NCI-H187 treated with DMSO at 0.1 percent for 48 hours (cell line): ENCODE measurements around the gene SLC8A2.

Experiments
- DNase-seq: peaks from one replicate; lab custom pipeline; 2025; lab: John Stamatoyannopoulos, UW

Gene SLC8A2

DNA sequence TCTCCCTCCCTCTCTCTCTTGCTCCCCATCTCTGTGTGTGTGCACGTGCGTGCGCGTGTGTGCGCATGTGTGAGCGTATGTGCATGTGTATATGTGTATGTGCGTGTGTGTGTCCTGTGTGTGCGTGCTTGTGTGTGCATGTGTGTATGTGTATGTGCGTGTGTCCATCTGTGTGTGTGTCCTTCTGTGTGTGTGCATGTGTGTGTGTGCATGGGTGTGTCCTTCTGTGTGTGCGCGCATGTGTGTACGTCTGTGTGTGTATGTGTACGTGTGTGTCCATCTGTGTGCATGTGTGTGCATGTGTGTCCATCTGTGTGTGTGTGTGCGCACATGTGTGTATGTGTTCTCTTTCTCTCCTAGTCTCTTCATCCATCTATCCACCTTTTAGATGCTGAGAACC, 12.2 kb downstream of the SLC8A2 start:
- no peak for DNase-seq

DNA sequence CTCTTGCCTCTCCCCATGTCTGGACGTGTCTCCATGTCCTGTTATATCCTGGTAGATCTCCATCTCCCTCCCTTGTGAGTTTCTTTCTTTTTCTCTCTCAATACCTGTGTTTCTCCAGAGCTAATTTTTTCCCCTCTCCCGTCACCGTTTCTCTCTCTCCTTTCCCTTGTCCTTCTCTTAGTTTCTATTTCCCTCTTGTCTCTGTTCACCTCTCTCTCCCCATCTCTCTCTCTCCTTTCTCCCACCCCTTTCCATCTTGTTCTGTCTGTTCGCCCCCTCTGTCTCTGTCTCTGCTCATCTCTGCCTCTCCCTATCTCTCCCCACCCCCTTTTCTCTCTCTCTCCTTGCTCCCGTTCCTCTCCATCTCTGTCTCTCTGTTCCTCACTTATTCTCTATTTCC, 13.0 kb downstream of the SLC8A2 start:
- no peak for DNase-seq

DNA sequence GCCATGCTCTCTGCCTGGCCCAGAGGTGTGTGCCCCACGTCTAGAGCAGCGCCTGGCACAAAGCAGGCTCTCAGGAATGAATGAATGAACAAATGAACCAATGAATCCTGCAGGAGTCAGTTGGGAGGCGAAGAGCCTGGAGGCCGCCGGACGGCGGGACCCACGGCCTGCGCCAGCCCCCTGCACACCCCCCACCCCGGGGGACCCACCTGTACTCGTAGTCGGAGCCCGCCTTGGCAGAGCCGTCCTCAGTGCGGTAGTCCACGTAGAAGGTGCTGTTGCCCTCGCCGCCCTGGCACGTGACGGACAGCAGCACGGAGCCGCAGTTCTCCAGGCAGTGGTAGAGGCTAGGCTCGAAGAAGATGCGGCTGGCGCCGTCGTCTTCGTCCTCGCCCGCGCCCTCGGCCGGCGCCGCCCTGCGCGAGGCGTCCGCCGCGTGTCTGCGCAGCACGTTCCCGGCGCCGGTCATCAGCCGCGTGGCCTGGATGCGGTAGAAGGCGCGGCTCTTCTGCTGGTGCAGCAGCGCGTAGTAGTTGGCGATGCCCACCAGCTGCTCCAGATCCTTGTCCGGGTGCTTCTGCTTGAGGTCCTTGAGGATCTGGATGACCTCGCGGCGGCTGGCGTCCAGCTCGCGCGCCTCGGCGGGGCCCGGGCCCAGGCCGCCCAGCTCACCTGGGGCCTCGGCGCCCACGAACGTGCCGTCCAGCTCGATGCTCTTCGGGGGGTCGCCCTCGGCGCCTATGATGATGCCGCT, 14.8 kb downstream of the SLC8A2 start:
- no peak for DNase-seq

GRCh38 chr19:47450478-47450877, 21.2 kb downstream of the SLC8A2 start:
- no peak for DNase-seq

- DNase-seq, result no peak
Observed at GRCh38 chr19:47448360-47448727, 23.3 kb downstream of the SLC8A2 start.

DNA sequence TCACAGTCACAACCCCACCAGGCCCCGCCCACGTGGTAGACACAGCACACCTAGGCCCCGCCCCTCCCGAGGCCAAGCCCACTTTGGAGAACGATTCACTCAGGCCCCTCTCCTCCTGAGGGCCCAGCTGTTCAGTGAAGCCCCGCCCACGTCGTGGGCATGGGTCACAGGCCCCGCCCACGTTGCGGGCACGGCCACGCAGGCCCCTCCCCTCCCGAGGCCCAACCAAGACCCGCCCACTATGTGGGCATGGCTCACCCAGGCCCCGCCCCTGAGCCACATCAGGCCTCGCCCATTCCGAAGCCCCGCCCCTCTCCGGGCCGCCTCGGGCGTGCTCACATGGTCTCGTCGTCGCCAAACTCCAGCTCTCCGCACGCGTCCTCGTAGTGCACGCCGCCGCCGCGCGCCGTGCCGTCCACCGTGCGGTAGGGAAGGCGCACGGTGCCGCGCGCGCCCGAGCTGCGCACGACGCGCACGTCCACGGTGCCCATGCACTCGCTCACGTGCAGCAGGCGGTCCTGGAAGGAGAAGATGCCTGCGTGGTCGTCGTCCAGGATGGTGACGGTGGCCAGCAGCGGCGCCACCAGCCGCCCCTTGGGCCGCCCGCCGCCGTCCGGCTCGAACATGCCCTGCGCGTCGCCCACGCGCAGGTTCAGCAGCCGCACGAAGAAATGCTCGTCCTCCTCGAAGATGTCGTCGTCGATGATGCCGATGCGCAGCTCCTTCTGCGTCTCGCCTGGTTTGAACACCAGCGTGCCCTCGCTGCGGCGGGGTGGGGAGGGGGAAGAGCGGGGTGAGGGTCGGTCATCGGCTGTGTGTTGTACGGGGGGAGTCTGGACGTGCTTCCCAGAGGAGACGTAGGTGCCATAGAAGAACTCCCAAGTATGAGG, 24.0 kb downstream of the SLC8A2 start:
- peak; percentile 84 for DNase-seq

- peak; percentile 87 for DNase-seq
Observed at GRCh38 chr19:47446534-47447469, 24.9 kb downstream of the SLC8A2 start.

- DNase-seq, result no peak
Observed at GRCh38 chr19:47445937-47446402, 25.7 kb downstream of the SLC8A2 start.

- no peak for DNase-seq
Observed at GRCh38 chr19:47445527-47445926, 26.2 kb downstream of the SLC8A2 start.

- no peak for DNase-seq
Observed at GRCh38 chr19:47444388-47444821, 27.3 kb downstream of the SLC8A2 start.

GRCh38 chr19:47443331-47443730, 28.4 kb downstream of the SLC8A2 start:
- no peak for DNase-seq

GRCh38 chr19:47438793-47439220, 32.9 kb downstream of the SLC8A2 start:
- DNase-seq, result no peak

DNA sequence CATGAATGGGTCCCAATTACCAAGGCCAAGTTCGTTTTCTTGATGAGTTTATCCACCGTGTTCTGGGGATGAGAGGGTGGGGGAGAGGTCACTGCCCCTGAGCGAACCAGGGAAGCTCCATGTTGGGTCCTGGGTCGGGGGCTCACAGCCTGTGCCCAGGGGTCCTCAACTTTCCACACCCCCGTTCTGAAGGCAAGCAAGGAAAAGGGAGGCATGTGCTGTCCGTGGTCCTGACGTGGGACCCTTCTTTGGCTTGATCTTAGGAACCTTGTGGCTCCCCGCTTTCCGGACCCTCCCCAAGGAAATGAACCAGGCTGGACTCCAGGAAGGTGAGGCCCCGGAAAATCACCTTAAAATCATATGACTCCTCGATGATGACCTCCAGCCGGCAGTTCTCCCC, 34.2 kb downstream of the SLC8A2 start:
- no peak for DNase-seq

GRCh38 chr19:47436712-47437401, 34.8 kb downstream of the SLC8A2 start:
- DNase-seq, result peak; percentile 20

DNA sequence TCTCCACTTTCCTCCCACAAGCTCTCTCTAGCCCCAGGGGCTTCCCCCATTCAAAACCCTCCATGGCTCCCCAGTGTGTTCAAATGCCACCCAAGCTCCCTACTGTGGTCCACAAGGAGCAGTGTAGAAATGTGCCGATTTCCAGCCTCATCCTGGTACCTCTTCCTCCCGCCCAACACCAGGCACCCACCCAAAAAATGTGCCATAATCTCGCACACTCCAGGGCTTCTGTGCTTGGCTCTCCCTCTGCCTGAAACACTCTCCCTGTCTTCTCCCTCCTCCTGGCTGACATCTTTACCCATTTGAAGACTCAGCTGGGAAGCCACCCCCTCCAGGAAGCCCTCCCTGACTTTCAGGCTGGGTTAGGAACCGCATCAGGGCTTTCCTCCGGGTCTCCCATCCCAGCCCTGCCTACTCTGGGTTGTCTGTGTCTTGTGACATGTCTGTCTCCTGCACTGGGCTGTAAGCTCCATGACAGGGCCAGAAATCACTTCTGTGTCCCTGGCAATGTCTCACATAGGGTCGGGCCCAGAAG, 35.7 kb downstream of the SLC8A2 start:
- DNase-seq, result no peak

DNA sequence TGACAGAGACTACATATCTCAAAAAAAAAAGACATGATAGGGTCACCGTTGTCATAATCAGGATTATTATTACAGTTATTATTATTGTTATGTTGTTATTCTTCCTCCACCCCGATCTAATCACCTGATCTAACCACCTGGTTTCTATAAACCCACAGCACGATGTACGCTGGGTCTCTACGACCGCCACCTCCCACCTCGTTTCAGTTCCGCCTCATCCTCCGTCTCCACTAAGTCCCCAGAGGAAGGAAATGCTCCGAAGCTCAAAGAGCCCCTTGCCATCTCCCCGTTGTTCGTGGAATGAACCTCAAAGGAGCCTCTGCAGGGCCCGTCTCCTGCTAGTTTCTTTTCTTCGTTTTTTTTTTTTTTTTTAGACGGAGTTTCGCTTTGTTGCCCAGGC, 36.5 kb downstream of the SLC8A2 start:
- no peak for DNase-seq

DNA sequence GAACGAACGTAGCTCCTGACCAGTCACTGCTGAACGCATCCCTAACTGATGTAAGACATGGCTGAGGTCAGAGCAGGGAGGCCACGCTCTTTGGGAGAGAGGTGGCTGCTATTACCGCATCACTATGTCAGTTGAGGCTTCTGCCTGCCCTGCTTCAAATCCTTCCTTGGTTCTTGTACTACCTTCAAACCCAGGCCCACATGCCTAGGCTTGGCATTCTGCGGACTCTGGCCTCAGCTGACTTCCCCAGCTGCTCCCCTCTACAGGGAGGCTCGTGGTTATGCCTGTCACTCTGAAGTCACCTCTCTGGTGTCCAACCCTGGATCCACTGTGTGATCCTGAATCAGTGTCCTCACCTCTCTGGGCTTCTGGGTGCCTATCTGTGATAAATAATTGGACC, 37.6 kb downstream of the SLC8A2 start:
- no peak for DNase-seq

GRCh38 chr19:47433121-47433520, 38.6 kb downstream of the SLC8A2 start:
- DNase-seq, result no peak

GRCh38 chr19:47432499-47432898, 39.2 kb downstream of the SLC8A2 start:
- no peak for DNase-seq

DNA sequence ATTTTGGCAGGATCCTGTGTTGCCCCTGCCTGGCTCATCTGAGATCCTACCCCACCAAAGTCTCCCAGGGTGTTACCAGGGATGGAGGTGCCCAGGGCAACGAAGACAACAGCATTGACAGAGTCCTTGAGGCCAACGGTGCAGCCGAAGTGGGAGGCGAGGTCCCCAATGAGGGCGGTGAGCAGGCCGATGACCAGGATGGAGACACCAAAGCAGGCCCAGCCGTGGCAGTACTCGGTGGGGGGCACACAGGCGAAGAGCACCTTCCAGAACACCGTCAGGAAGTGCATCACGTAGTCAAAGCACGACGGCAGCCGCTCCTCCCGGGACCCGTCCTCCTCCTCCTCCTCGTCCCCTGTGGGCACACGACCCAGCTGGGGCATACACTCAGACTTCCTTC, 39.6 kb downstream of the SLC8A2 start:
- no peak for DNase-seq
